ENCODE data around the gene SNX9. TPM values are rescaled to one million over a fixed set of nuclear protein-coding genes. Genes with fewer than 3 reads are reported as not detected.

SNX9 gene
- total and polyA plus RNA-seq, 2 donors (not counting 1 experiment from before 2014, with no cell fraction given): 10.0 to 50.7 TPM

- WGBS (ENCODE audit: insufficient coverage): no CpG with 5 or more reads among the region's 1 CpG
- ChIA-PET CTCF (no interaction called here), POLR2A (no interaction called here)
- no peaks in the 10 kb centered on the region for H3K79me2 ChIP-seq (ENCODE audit: control insufficient read depth, insufficient read depth, low read length)
- no peak overlapping the region for H2AFZ ChIP-seq (ENCODE audit: insufficient read depth, low read depth, low read length, poor library complexity, severe bottlenecking)
- H3K27ac ChIP-seq (ENCODE audit: low read length in 2 of 2): no peak overlapping the region
- H3K36me3 ChIP-seq (replicated peaks in 1 of 2; ENCODE audit: control extremely low read depth in 1 of 2, control insufficient read depth in 1 of 2, extremely low read depth in 1 of 2, insufficient read depth in 2 of 2, low read length in 1 of 2): no peaks in the 10 kb centered on the region
- H3K27ac Mint-ChIP-seq: no peak overlapping the region
- H3K4me3 Mint-ChIP-seq: no peak overlapping the region
- DNase-seq (no peak), ATAC-seq (ENCODE audit: low read depth) (no peak)
- H3K9ac ChIP-seq (ENCODE audit: low read length): no peak overlapping the region
- peaks cover 1 to 32% (median 19%) of the 10 kb centered on the region in 3 donors for H3K9me3 ChIP-seq (ENCODE audit: control extremely low read depth in 1 of 3, control insufficient read depth in 2 of 3, insufficient read depth in 1 of 3, low read length in 2 of 3)
- no peaks in the 10 kb centered on the region for H4K20me1 ChIP-seq (ENCODE audit: control insufficient read depth, insufficient read depth, low read length, poor library complexity, severe bottlenecking)
- no peak for TF ChIP-seq EZH2 (IDR thresholded peaks at IDR 0.05; ENCODE audit: borderline replicate concordance, insufficient read depth, low read depth, low read length, poor library complexity, severe bottlenecking)
- TF ChIP-seq CTCF (IDR thresholded peaks at IDR 0.05): no peak
- peaks cover 0 to 4% (median 2%) of the 10 kb centered on the region in 4 experiments for H3K27me3 ChIP-seq (replicated peaks in 1 of 4; ENCODE audit: control extremely low read depth in 1 of 4, control insufficient read depth in 3 of 4, insufficient read depth in 4 of 4, low read length in 3 of 4)
- H3K4me1 Mint-ChIP-seq: peaks cover 4% of the 10 kb centered on the region
- H3K27me3 Mint-ChIP-seq: peaks cover 12% of the 10 kb centered on the region
- no peak overlapping the region for H3K4me2 ChIP-seq (replicated peaks; ENCODE audit: low read depth, low read length, poor library complexity, severe bottlenecking)
- H3K4me1 ChIP-seq (ENCODE audit: control insufficient read depth in 2 of 2, insufficient read depth in 2 of 2, low read length in 2 of 2): no peaks in the 10 kb centered on the region
- peaks cover 11% of the 10 kb centered on the region for H3K9me3 Mint-ChIP-seq (ENCODE audit: insufficient read depth)
- no peak overlapping the region for H3K4me3 ChIP-seq (ENCODE audit: control extremely low read depth in 1 of 5, extremely low read depth in 1 of 5, insufficient read depth in 1 of 5, low read depth in 2 of 5, low read length in 4 of 5)
- intact Hi-C loops (cut with micrococcal nuclease): no loop called here
Measured at GRCh38 chr6:157959451-157960227, 136.6 kb downstream of the SNX9 start.

GRCh38 chr6:157961153-157961831 is 138.2 kb downstream of the SNX9 start:
- H3K4me1 Mint-ChIP-seq: peaks cover 4% of the 10 kb centered on the region
- no peak overlapping the region for H3K4me3 Mint-ChIP-seq
- no peaks in the 10 kb centered on the region for H3K4me1 ChIP-seq (ENCODE audit: control insufficient read depth in 2 of 2, insufficient read depth in 2 of 2, low read length in 2 of 2)
- no peaks in the 10 kb centered on the region for H3K36me3 ChIP-seq (replicated peaks in 1 of 2; ENCODE audit: control extremely low read depth in 1 of 2, control insufficient read depth in 1 of 2, extremely low read depth in 1 of 2, insufficient read depth in 2 of 2, low read length in 1 of 2)
- no peak overlapping the region for H3K9ac ChIP-seq (ENCODE audit: low read length)
- TF ChIP-seq CTCF (IDR thresholded peaks at IDR 0.05) (no peak), EZH2 (IDR thresholded peaks at IDR 0.05; ENCODE audit: borderline replicate concordance, insufficient read depth, low read depth, low read length, poor library complexity, severe bottlenecking) (no peak)
- no peak for DNase-seq
- H3K4me2 ChIP-seq (replicated peaks; ENCODE audit: low read depth, low read length, poor library complexity, severe bottlenecking): no peak overlapping the region
- peaks cover 0 to 4% (median 2%) of the 10 kb centered on the region in 4 experiments for H3K27me3 ChIP-seq (replicated peaks in 1 of 4; ENCODE audit: control extremely low read depth in 1 of 4, control insufficient read depth in 3 of 4, insufficient read depth in 4 of 4, low read length in 3 of 4)
- intact Hi-C loops (cut with micrococcal nuclease): no loop called here
- no peak overlapping the region for H3K27ac Mint-ChIP-seq
- H2AFZ ChIP-seq (ENCODE audit: insufficient read depth, low read depth, low read length, poor library complexity, severe bottlenecking): no peak overlapping the region
- peaks cover 1 to 33% (median 22%) of the 10 kb centered on the region in 3 donors for H3K9me3 ChIP-seq (ENCODE audit: control extremely low read depth in 1 of 3, control insufficient read depth in 2 of 3, insufficient read depth in 1 of 3, low read length in 2 of 3)
- ChIA-PET POLR2A (no interaction called here), CTCF (no interaction called here)
- no peaks in the 10 kb centered on the region for H4K20me1 ChIP-seq (ENCODE audit: control insufficient read depth, insufficient read depth, low read length, poor library complexity, severe bottlenecking)
- H3K4me3 ChIP-seq (ENCODE audit: control extremely low read depth in 1 of 5, extremely low read depth in 1 of 5, insufficient read depth in 1 of 5, low read depth in 2 of 5, low read length in 4 of 5): no peak overlapping the region
- no peak overlapping the region for H3K27ac ChIP-seq (ENCODE audit: low read length in 2 of 2)
- H3K9me3 Mint-ChIP-seq (ENCODE audit: insufficient read depth): peaks cover 11% of the 10 kb centered on the region
- WGBS (ENCODE audit: insufficient coverage): 87% methylated on average over 4 of the region's 5 CpGs
- ATAC-seq (ENCODE audit: low read depth): no peak
- H3K79me2 ChIP-seq (ENCODE audit: control insufficient read depth, insufficient read depth, low read length): no peaks in the 10 kb centered on the region
- peaks cover 12% of the 10 kb centered on the region for H3K27me3 Mint-ChIP-seq

Measured in B cell (primary cell).